HG02970 (cell line): ENCODE measurements around the gene SPCS2.
"Not testable (repeated sequence)": the region's sequence is repeated elsewhere in the genome, so short reads cannot be mapped to it uniquely, and the experiment has no call there.

Experiments
- ATAC-seq: cut with Tn5 transposase; IDR thresholded peaks from one replicate; pipeline ENCODE4 v1.9.1; 2021; ENCODE audit warnings: mild to moderate bottlenecking, moderate library complexity, moderate number of reproducible peaks; ENCODE audit not compliant: unreplicated experiment, low FRiP score

The SPCS2 gene

GRCh38 chr11:74948546-74948897 lies 544 bp upstream of the SPCS2 start:
- peak; percentile 14 for ATAC-seq

GRCh38 chr11:74949753-74950137 lies 679 bp downstream of the SPCS2 start:
- ATAC-seq: no peak

GRCh38 chr11:74950374-74950969 lies 1.4 kb downstream of the SPCS2 start:
- ATAC-seq: no peak

- no peak for ATAC-seq
Observed at GRCh38 chr11:74951226-74951625, 2.2 kb downstream of the SPCS2 start.

- no peak for ATAC-seq
Observed at GRCh38 chr11:74952752-74953151, 3.7 kb downstream of the SPCS2 start.

- no peak for ATAC-seq
Observed at GRCh38 chr11:74953451-74953850, 4.4 kb downstream of the SPCS2 start.

- no peak for ATAC-seq
Observed at GRCh38 chr11:74954199-74954598, 5.1 kb downstream of the SPCS2 start.

- no peak for ATAC-seq
Observed at GRCh38 chr11:74956397-74957015, 7.4 kb downstream of the SPCS2 start.

GRCh38 chr11:74957937-74958629 lies 9.0 kb downstream of the SPCS2 start:
- ATAC-seq: no peak

GRCh38 chr11:74960128-74960527 lies 11.1 kb downstream of the SPCS2 start:
- ATAC-seq: not testable (repeated sequence)

GRCh38 chr11:74966651-74967050 lies 17.6 kb downstream of the SPCS2 start:
- ATAC-seq: no peak

- ATAC-seq: no peak
Observed at GRCh38 chr11:74970852-74971395, 21.9 kb downstream of the SPCS2 start.

- no peak for ATAC-seq
Observed at GRCh38 chr11:74971424-74971823, 22.4 kb downstream of the SPCS2 start.

- ATAC-seq: no peak
Observed at GRCh38 chr11:74978041-74978440, 29.0 kb downstream of the SPCS2 start.

GRCh38 chr11:74980634-74981033 lies 31.6 kb downstream of the SPCS2 start:
- no peak for ATAC-seq

- ATAC-seq: no peak
Observed at GRCh38 chr11:74981888-74982287, 32.8 kb downstream of the SPCS2 start.

- no peak for ATAC-seq
Observed at GRCh38 chr11:74984070-74984469, 35.0 kb downstream of the SPCS2 start.

- no peak for ATAC-seq
Observed at GRCh38 chr11:74984730-74985129, 35.7 kb downstream of the SPCS2 start.

GRCh38 chr11:74988541-74989259 lies 39.6 kb downstream of the SPCS2 start, which contains the start of gene NEU3:
NEU3 (plus strand) TSS chr11:74988933; CDS start chr11:74989061, 128 bp downstream.
- ATAC-seq: peak; percentile 76

GRCh38 chr11:74989260-74989638 lies 40.2 kb downstream of the SPCS2 start:
- no peak for ATAC-seq

GRCh38 chr11:74990150-74990549 lies 41.1 kb downstream of the SPCS2 start:
- ATAC-seq: not testable (repeated sequence)
